ENCODE results near the gene USP6NL.
"Not testable (repeated sequence)": the region's sequence is repeated elsewhere in the genome, so short reads cannot be mapped to it uniquely, and the experiment has no call there.

The USP6NL gene

GRCh38 chr10:11511321-11511720 is 100.1 kb downstream of the USP6NL start:
- DNase-seq = no peak

- no peak for DNase-seq
Measured at GRCh38 chr10:11510736-11511135, 100.7 kb downstream of the USP6NL start.

GRCh38 chr10:11510281-11510680 is 101.2 kb downstream of the USP6NL start:
- no peak for DNase-seq

- DNase-seq = no peak
Measured at GRCh38 chr10:11509036-11509435, 102.4 kb downstream of the USP6NL start.

GRCh38 chr10:11506247-11506789 is 105.1 kb downstream of the USP6NL start:
- no peak for DNase-seq

- no peak for DNase-seq
Measured at GRCh38 chr10:11505639-11506038, 105.8 kb downstream of the USP6NL start.

GRCh38 chr10:11504566-11505285 is 106.7 kb downstream of the USP6NL start:
- no peak for DNase-seq

- no peak for DNase-seq
Measured at GRCh38 chr10:11501600-11501999, 109.8 kb downstream of the USP6NL start.

GRCh38 chr10:11499425-11500071 is 111.9 kb downstream of the USP6NL start:
- no peak for DNase-seq

GRCh38 chr10:11498399-11498798 is 113.1 kb downstream of the USP6NL start:
- DNase-seq = no peak

- DNase-seq = not testable (repeated sequence)
Measured at GRCh38 chr10:11494923-11495322, 116.5 kb downstream of the USP6NL start.

GRCh38 chr10:11493646-11494045 is 117.8 kb downstream of the USP6NL start:
- DNase-seq = no peak

GRCh38 chr10:11491087-11491486 is 120.4 kb downstream of the USP6NL start:
- no peak for DNase-seq

GRCh38 chr10:11489591-11489990 is 121.9 kb downstream of the USP6NL start:
- no peak for DNase-seq

- DNase-seq = no peak
Measured at GRCh38 chr10:11488126-11488525, 123.3 kb downstream of the USP6NL start.

GRCh38 chr10:11483201-11484148 is 128.0 kb downstream of the USP6NL start:
- DNase-seq = peak in 1 of 2 donors; percentile 9

- DNase-seq = no peak
Measured at GRCh38 chr10:11482306-11482705, 129.1 kb downstream of the USP6NL start.

- no peak for DNase-seq
Measured at GRCh38 chr10:11480687-11481086, 130.8 kb downstream of the USP6NL start.

- peak in 1 of 2 donors; percentile 24 for DNase-seq
Measured at GRCh38 chr10:11479300-11479699, 132.2 kb downstream of the USP6NL start.

- DNase-seq = no peak
Measured at GRCh38 chr10:11478807-11479206, 132.6 kb downstream of the USP6NL start.

GRCh38 chr10:11475831-11476434 is 135.5 kb downstream of the USP6NL start:
- peak in 1 of 2 donors; percentile 50 for DNase-seq

GRCh38 chr10:11473128-11473760 is 138.2 kb downstream of the USP6NL start:
- DNase-seq = no peak

All from inflammatory macrophage treated with lipopolysaccharide for 1 hour (primary cell).